Parathyroid adenoma (tissue), 2 donors: Measurements from ENCODE around the gene AQP4.

Experiments used
- H2AFZ ChIP-seq: fragments of 300-600 bp; sonication (generic); one replicate; pipeline ENCODE4 v1.7.0; 2017; ENCODE audit warnings: antibody characterized with exemption, mild to moderate bottlenecking
- H3K27ac ChIP-seq: fragments of 300-600 bp; sonication (generic); one replicate; pipeline ENCODE4 v1.7.0; 2017
- H3K27me3 ChIP-seq: fragments of 300-600 bp; sonication (generic); one replicate; pipeline ENCODE4 v1.7.0; 2017; ENCODE audit warnings: low read length; ENCODE audit not compliant: control insufficient read depth, insufficient read depth
- H3K36me3 ChIP-seq: fragments of 300-600 bp; sonication (generic); one replicate; pipeline ENCODE4 v1.7.0; 2017; ENCODE audit warnings: low read length; ENCODE audit not compliant: control insufficient read depth, insufficient read depth
- H3K4me1 ChIP-seq: fragments of 300-600 bp; sonication (generic); one replicate; pipeline ENCODE4 v1.7.0; 2017; ENCODE audit warnings: control low read depth
- H3K4me2 ChIP-seq: fragments of 300-600 bp; sonication (generic); one replicate; pipeline ENCODE4 v1.7.0; 2017; ENCODE audit warnings: low read length
- H3K4me3 ChIP-seq: fragments of 300-600 bp; sonication (generic); one replicate; pipeline ENCODE4 v1.7.0; 2017; ENCODE audit warnings: low read depth, low read length
- H3K79me2 ChIP-seq: fragments of 300-600 bp; sonication (generic); one replicate; pipeline ENCODE4 v1.7.0; 2017; ENCODE audit warnings: control low read depth
- H3K9ac ChIP-seq: fragments of 300-600 bp; sonication (generic); one replicate; pipeline ENCODE4 v1.7.0; 2017; ENCODE audit warnings: mild to moderate bottlenecking
- H3K9me3 ChIP-seq: fragments of 300-600 bp; sonication (generic); one replicate; pipeline ENCODE4 v1.7.0; 2017; ENCODE audit warnings: low read length; ENCODE audit not compliant: control insufficient read depth
- TF ChIP-seq, protein P1 (sequence below): fragments of 300-600 bp; sonication (generic); IDR thresholded peaks from one replicate; pipeline ENCODE4 v1.7.0; 2017; ENCODE audit warnings: antibody characterized with exemption, mild to moderate bottlenecking
- donor health status: primary hyperparathyroidism.

AQP4 gene

DNA sequence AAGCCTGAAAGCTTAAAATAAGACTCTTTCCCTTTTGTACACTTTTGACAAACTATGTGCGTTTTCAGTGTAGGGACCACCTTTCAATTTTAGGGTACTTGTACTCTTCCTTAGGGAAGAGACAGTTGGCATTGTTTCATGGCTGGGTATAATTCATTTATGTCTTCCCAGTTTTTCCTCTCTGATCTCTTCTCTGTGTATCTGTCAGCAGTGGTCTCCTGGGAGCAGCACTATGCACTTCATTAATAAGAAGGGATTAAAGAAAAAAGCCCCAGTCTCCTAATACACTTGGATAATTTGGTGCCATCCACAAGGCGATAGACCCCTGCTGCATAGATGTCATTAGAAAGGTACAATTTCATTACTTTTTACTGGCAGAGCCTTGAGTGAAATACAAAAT, 12.1 kb downstream of the AQP4 start:
- Histone ChIP-seq H3K27ac (no peak overlapping the region), H3K79me2 (no peaks in the 10 kb centered on the region), H3K27me3 (no peaks in the 10 kb centered on the region), H3K9ac (no peak overlapping the region), H3K9me3 (no peaks in the 10 kb centered on the region), H3K36me3 (no peaks in the 10 kb centered on the region), H2AFZ (no peak overlapping the region), H3K4me1 (no peaks in the 10 kb centered on the region), H3K4me2 (no peak overlapping the region), H3K4me3 (no peak overlapping the region)
- TF ChIP-seq, protein P1, sequence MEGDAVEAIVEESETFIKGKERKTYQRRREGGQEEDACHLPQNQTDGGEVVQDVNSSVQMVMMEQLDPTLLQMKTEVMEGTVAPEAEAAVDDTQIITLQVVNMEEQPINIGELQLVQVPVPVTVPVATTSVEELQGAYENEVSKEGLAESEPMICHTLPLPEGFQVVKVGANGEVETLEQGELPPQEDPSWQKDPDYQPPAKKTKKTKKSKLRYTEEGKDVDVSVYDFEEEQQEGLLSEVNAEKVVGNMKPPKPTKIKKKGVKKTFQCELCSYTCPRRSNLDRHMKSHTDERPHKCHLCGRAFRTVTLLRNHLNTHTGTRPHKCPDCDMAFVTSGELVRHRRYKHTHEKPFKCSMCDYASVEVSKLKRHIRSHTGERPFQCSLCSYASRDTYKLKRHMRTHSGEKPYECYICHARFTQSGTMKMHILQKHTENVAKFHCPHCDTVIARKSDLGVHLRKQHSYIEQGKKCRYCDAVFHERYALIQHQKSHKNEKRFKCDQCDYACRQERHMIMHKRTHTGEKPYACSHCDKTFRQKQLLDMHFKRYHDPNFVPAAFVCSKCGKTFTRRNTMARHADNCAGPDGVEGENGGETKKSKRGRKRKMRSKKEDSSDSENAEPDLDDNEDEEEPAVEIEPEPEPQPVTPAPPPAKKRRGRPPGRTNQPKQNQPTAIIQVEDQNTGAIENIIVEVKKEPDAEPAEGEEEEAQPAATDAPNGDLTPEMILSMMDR = no peak

DNA sequence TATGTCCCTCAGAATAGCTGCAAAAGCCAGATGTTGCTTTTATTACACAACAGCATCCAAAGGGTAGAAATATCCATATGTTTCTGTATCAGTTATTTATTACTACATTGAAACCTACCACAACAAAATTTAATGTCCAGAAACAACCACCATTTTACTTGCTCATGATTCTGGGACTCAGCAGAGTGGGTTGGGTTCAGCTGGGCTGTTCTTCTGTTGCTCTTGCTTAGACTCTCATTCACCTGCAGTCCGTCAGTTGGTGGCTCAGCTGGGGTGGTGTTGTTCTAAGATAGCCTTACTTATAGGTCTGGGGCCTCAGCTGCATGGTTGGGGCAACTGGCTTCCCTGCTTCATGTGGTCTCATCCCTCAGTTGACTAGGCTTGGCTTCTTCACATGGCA, 21.7 kb downstream of the AQP4 start:
- no peak overlapping the region for H3K9ac ChIP-seq
- H3K79me2 ChIP-seq = no peaks in the 10 kb centered on the region
- TF ChIP-seq, protein P1 = no peak
- no peaks in the 10 kb centered on the region for H3K36me3 ChIP-seq
- H2AFZ ChIP-seq = no peak overlapping the region
- H3K4me1 ChIP-seq = no peaks in the 10 kb centered on the region
- H3K4me3 ChIP-seq = no peak overlapping the region
- H3K27me3 ChIP-seq = no peaks in the 10 kb centered on the region
- no peaks in the 10 kb centered on the region for H3K9me3 ChIP-seq
- no peak overlapping the region for H3K4me2 ChIP-seq
- H3K27ac ChIP-seq = no peak overlapping the region

DNA sequence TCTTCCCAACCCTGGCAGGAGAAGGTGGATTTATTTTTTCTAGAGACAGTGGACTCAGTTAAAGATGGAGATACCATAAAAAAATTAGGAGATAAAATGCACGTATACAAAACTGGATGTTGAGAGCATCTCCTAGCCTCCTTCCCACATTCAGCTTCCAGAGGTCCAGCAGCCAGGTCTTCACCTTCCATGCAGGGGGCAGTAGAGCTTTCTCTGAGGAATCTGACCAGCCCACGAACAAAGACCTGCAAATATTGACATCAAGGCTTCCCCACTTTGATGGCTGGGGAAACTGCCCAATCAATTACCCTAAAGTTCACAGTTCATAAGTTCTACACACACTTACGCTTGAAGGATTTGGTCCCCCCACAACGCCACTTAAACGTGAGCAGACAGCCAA, 24.5 kb downstream of the AQP4 start:
- no peaks in the 10 kb centered on the region for H3K27me3 ChIP-seq
- no peak overlapping the region for H3K4me3 ChIP-seq
- no peak overlapping the region for H3K4me2 ChIP-seq
- H2AFZ ChIP-seq = no peak overlapping the region
- H3K9me3 ChIP-seq = no peaks in the 10 kb centered on the region
- TF ChIP-seq, protein P1 = no peak
- no peaks in the 10 kb centered on the region for H3K36me3 ChIP-seq
- no peaks in the 10 kb centered on the region for H3K4me1 ChIP-seq
- H3K27ac ChIP-seq = no peak overlapping the region
- no peak overlapping the region for H3K9ac ChIP-seq
- H3K79me2 ChIP-seq = no peaks in the 10 kb centered on the region

DNA sequence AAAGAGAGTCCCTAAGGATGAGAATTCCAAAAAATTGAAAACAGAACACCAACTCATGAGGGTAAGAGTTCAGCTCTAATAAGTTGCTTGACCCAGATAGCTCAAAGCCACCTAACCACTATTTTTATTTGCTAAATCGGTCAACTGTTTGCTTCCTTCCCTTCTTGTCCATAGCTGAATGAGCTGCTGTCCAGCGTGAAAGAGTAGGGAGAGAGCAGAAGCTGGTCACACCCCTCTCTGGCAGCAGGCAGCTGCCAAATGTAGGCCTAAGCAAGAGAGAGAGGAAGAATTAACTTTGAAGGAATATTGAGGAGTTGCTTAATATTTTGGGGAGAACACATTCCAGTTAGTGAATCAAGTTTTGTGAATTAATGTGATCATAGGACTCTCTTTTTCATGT, 25.9 kb downstream of the AQP4 start:
- Histone ChIP-seq H3K9ac (no peak overlapping the region), H3K27me3 (no peaks in the 10 kb centered on the region), H3K4me3 (no peak overlapping the region), H3K27ac (no peak overlapping the region), H3K4me1 (no peaks in the 10 kb centered on the region), H3K4me2 (no peak overlapping the region), H3K36me3 (no peaks in the 10 kb centered on the region), H2AFZ (no peak overlapping the region), H3K79me2 (no peaks in the 10 kb centered on the region), H3K9me3 (no peaks in the 10 kb centered on the region)
- TF ChIP-seq, protein P1 = no peak

DNA sequence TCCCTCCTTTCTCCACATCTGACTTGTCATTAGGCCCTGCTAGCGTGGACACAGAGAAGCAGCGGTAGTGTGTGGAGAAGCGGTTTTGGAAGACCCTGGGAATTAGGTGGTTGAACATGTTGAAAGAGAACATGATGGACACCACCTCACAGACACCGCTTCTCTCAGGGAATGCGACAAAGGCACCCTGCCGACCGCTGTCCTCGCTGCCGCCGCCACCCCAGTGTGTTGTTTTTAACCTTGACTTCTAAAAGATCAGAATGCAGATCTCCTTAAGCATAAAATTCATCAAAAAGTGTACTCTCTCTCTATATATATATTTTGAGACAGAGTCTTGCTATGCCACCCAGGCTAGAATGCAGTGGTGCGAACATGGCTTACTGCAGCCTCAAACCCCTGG, 33.2 kb downstream of the AQP4 start:
- Histone ChIP-seq H2AFZ (no peak overlapping the region), H3K79me2 (no peaks in the 10 kb centered on the region), H3K4me1 (no peaks in the 10 kb centered on the region), H3K27me3 (no peaks in the 10 kb centered on the region), H3K4me2 (no peak overlapping the region), H3K9ac (no peak overlapping the region), H3K27ac (no peak overlapping the region), H3K36me3 (no peaks in the 10 kb centered on the region), H3K9me3 (no peaks in the 10 kb centered on the region), H3K4me3 (no peak overlapping the region)
- TF ChIP-seq, protein P1 = no peak
